Bronchial epithelial cell (primary cell): ENCODE data around the gene GRK5. TPM values are rescaled to one million over a fixed set of nuclear protein-coding genes. Genes with fewer than 3 reads are reported as not detected.
A peak's percentile ranks its signal among the peaks of the same experiment; 100 is the strongest.

Experiments
- DNase-seq: peaks from one replicate; pipeline ENCODE4 v3.0.0-alpha.2; 2010; ENCODE audit warnings: low read depth
- FAIRE-seq: peaks from 2 replicates; lab custom pipeline; 2011; peaks lifted over from hg19 to GRCh38; lab: Jason Lieb, UNC
- H3K27me3 ChIP-seq: 2 replicates; pipeline ENCODE4 v1.5.1; 2011; ENCODE audit warnings: low read length; ENCODE audit not compliant: control insufficient read depth, insufficient read depth
- H3K36me3 ChIP-seq: 2 replicates; pipeline ENCODE4 v1.5.1; 2011; ENCODE audit warnings: low read length; ENCODE audit not compliant: control insufficient read depth, insufficient read depth
- H3K4me3 ChIP-seq: 2 replicates; pipeline ENCODE4 v1.5.1; 2011; ENCODE audit warnings: mild to moderate bottlenecking, low read depth, low read length, control low read depth
- CTCF ChIP-seq: IDR thresholded peaks from 2 replicates; pipeline ENCODE4 v1.5.1; 2011; ENCODE audit warnings: mild to moderate bottlenecking, moderate library complexity, low read length, control low read depth, inconsistent platforms; ENCODE audit not compliant: insufficient read depth, severe bottlenecking
- total RNA-seq: library from RNA; depleted of rRNA; stranded (reverse); fragments of >200 nt; gene quantifications from 2 replicates; pipeline ENCODE4 v1.2.1, GENCODE V29; 2014

GRK5 gene
- total RNA-seq, 1 donor from 2014 or later = 2.4 TPM

GRCh38 chr10:119453313-119453712 is 245.9 kb downstream of the GRK5 start:
- TF ChIP-seq CTCF = no peak
- Histone ChIP-seq H3K36me3 (no peaks in the 10 kb centered on the region), H3K4me3 (no peak overlapping the region), H3K27me3 (no peaks in the 10 kb centered on the region)
- DNase-seq = no peak
- FAIRE-seq = no peak

GRCh38 chr10:119454316-119454715 is 246.9 kb downstream of the GRK5 start:
- no peak for DNase-seq
- FAIRE-seq = no peak
- TF ChIP-seq CTCF = no peak
- H3K4me3 ChIP-seq = no peak overlapping the region
- H3K36me3 ChIP-seq = no peaks in the 10 kb centered on the region
- no peaks in the 10 kb centered on the region for H3K27me3 ChIP-seq

DNA sequence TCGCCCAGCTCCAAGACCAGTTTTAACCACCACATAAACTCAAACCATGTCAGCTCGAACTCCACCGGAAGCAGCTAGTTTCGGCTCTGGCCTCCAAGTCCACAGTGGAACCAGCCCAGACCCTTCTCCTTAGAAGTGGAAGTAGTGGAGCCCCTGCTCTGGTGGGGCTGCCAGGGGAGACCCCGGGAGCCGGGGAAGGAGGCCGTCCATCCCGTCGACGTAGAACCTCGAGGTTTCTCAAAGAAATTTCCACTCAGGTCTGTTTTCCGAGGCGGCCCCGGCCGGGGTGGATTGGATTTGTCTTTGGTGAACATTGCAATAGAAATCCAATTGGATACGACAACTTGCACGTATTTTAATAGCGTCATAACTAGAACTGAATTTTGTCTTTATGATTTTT is 247.6 kb downstream of the GRK5 start:
- Histone ChIP-seq H3K4me3 (no peak overlapping the region), H3K36me3 (no peaks in the 10 kb centered on the region), H3K27me3 (no peaks in the 10 kb centered on the region)
- FAIRE-seq = no peak
- DNase-seq = no peak
- TF ChIP-seq CTCF = no peak

GRCh38 chr10:119455609-119456434 is 248.5 kb downstream of the GRK5 start:
- Histone ChIP-seq H3K36me3 (no peaks in the 10 kb centered on the region), H3K27me3 (no peaks in the 10 kb centered on the region), H3K4me3 (no peak overlapping the region)
- FAIRE-seq = peak; percentile 47
- DNase-seq = no peak
- no peak for TF ChIP-seq CTCF

DNA sequence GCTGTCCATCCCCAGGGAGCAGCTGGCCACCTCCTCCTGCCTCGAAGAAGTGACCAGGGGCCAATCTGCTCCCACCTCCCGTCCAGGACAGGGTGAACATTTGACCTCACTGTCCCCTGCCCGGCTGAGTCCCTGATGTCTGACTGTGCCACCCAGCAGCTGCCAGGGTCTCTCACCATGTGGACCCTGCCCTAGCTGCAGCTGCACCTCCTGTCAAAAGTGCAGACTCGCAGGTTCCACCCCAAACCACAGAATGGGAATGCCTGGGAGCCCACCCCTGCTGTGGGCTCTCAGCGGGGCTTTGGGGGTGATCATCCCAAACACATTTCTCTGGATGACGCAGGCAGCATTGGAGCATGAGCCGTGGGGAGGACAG is 249.1 kb downstream of the GRK5 start:
- TF ChIP-seq CTCF = no peak
- FAIRE-seq = no peak
- Histone ChIP-seq H3K36me3 (no peaks in the 10 kb centered on the region), H3K4me3 (no peak overlapping the region), H3K27me3 (no peaks in the 10 kb centered on the region)
- DNase-seq = no peak
